ENCODE results near the gene STPG3.

- TF ChIP-seq, protein P1, sequence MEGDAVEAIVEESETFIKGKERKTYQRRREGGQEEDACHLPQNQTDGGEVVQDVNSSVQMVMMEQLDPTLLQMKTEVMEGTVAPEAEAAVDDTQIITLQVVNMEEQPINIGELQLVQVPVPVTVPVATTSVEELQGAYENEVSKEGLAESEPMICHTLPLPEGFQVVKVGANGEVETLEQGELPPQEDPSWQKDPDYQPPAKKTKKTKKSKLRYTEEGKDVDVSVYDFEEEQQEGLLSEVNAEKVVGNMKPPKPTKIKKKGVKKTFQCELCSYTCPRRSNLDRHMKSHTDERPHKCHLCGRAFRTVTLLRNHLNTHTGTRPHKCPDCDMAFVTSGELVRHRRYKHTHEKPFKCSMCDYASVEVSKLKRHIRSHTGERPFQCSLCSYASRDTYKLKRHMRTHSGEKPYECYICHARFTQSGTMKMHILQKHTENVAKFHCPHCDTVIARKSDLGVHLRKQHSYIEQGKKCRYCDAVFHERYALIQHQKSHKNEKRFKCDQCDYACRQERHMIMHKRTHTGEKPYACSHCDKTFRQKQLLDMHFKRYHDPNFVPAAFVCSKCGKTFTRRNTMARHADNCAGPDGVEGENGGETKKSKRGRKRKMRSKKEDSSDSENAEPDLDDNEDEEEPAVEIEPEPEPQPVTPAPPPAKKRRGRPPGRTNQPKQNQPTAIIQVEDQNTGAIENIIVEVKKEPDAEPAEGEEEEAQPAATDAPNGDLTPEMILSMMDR (IDR thresholded peaks at IDR 0.05; ENCODE audit: low read depth, low read length) = no peak
- TF ChIP-seq POLR2A (IDR thresholded peaks at IDR 0.05; ENCODE audit: extremely low read depth, insufficient read length) = no peak
Measured at GRCh38 chr9:137250329-137251193, 525 bp upstream of the STPG3 start.

All from NB4 (cell line).